ENCODE measurements around the gene MAGI3. TPM values are rescaled to one million over a fixed set of nuclear protein-coding genes. Genes with fewer than 3 reads are reported as not detected.

MAGI3 gene
- total and polyA plus RNA-seq, 3 experiments from 2014 or later = 1.8 to 3.2 (median 3.1) TPM

DNA sequence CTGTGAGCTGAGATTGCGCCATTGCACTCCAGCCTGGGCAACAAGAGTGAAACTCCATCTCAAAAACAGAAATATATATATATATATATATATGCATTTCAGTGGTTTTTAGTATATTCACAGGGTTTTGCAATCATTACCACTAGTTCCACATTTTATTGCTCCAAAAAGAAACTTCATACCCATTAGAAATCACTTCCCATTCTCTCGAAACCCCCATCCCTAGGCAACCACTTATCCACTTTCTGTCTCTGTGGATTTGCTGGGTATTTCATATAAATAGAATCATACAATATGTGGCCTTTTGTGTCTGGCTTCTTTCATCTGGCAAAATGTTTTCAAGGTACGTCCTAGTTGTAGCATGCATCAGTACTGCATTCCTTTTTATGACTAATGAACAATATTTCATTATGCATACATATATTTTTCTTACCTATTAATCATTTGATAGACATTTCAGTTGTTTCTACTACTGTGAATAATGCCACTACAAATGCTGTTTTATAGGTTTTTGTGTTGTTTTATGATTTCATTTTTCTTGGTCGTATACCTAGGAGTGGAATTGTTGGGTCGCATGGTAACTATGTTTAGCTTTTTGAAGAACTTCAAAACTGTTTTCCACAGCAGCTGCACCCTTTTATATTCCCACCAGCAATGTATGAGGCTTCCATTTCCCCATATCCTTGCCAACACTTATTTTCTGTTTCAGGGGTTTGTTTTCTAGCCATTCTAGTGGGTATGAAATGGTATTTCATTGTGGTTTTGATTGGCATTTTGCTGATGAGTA lies 273.0 kb downstream of the MAGI3 start:
- Histone ChIP-seq H3K36me3 (ENCODE audit: insufficient read depth, low read length) (no peaks in the 10 kb centered on the region), H3K4me1 (ENCODE audit: insufficient read depth, low read length) (no peaks in the 10 kb centered on the region), H3K9me3 (ENCODE audit: low read length) (no peaks in the 10 kb centered on the region), H3K4me3 (ENCODE audit: low read length) (no peak overlapping the region), H3K27me3 (ENCODE audit: insufficient read depth, low read length, poor library complexity, severe bottlenecking) (no peaks in the 10 kb centered on the region), H3K27ac (ENCODE audit: low read depth, low read length) (no peak overlapping the region)
- DNase-seq = no peak
- Mint-ChIP-seq H3K36me3 (no peaks in the 10 kb centered on the region), H3K9me3 (no peaks in the 10 kb centered on the region), H3K27ac (no peak overlapping the region), H3K4me1 (no peaks in the 10 kb centered on the region), H3K27me3 (no peaks in the 10 kb centered on the region), H3K4me3 (no peak overlapping the region)
- ChIA-PET CTCF (no interaction called here), POLR2A (no interaction called here)

DNA sequence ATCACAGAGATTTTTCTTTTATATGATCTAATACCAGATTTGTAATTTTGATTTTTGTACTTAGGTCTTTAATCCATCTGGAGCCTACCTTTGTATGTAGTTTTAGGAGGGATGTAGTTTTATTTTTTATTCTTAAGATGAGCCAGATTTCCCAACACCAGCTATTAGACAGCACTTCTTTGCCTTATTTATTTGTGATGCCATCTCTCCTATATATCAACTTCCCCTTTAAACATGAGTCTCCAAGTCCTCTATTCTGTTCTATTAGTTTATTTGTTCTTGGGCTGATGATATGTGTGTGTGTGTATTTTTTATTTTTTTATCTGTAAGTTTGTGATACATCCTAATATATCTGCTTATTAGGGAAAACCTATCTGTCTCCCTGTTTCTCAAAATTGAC lies 274.8 kb downstream of the MAGI3 start:
- Mint-ChIP-seq H3K27ac (no peak overlapping the region), H3K4me1 (no peaks in the 10 kb centered on the region), H3K9me3 (no peaks in the 10 kb centered on the region), H3K4me3 (no peak overlapping the region), H3K36me3 (no peaks in the 10 kb centered on the region), H3K27me3 (peaks cover 0 to 4% of the 10 kb centered on the region in 2 donors)
- no peaks in the 10 kb centered on the region for H3K36me3 ChIP-seq (ENCODE audit: insufficient read depth, low read length)
- no peaks in the 10 kb centered on the region for H3K4me1 ChIP-seq (ENCODE audit: insufficient read depth, low read length)
- no peak overlapping the region for H3K27ac ChIP-seq (ENCODE audit: low read depth, low read length)
- POLR2A ChIA-PET = no interaction called here
- H3K27me3 ChIP-seq (ENCODE audit: insufficient read depth, low read length, poor library complexity, severe bottlenecking) = no peaks in the 10 kb centered on the region
- H3K9me3 ChIP-seq (ENCODE audit: low read length) = no peaks in the 10 kb centered on the region
- no peak for DNase-seq
- CTCF ChIA-PET = no interaction called here
- no peak overlapping the region for H3K4me3 ChIP-seq (ENCODE audit: low read length)

DNA sequence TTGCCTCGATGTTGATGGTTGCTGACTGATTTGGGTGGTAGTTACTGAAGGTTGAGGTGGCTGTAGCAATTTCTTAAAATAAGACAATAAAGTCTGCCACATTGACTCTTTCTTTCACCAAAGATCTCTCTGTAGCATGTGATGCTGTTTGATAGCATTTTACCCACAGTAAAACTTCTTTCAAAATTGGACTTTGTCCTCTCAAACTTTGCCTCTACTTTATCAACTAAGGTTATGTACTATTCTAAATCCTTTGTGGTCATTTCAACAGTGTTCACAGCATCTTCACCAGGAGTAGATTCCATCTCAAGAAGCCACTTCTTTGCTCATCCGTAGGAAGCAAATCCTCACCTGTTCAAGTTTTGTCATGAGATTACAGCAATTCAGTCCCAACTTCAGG lies 275.8 kb downstream of the MAGI3 start:
- ChIA-PET POLR2A (no interaction called here), CTCF (no interaction called here)
- no peaks in the 10 kb centered on the region for H3K9me3 Mint-ChIP-seq
- H3K36me3 ChIP-seq (ENCODE audit: insufficient read depth, low read length) = no peaks in the 10 kb centered on the region
- H3K4me1 Mint-ChIP-seq = no peaks in the 10 kb centered on the region
- H3K27me3 Mint-ChIP-seq = peaks cover 0 to 4% of the 10 kb centered on the region in 2 donors
- no peaks in the 10 kb centered on the region for H3K9me3 ChIP-seq (ENCODE audit: low read length)
- H3K4me3 Mint-ChIP-seq = no peak overlapping the region
- no peaks in the 10 kb centered on the region for H3K27me3 ChIP-seq (ENCODE audit: insufficient read depth, low read length, poor library complexity, severe bottlenecking)
- no peak overlapping the region for H3K27ac Mint-ChIP-seq
- DNase-seq = no peak
- no peak overlapping the region for H3K27ac ChIP-seq (ENCODE audit: low read depth, low read length)
- no peaks in the 10 kb centered on the region for H3K4me1 ChIP-seq (ENCODE audit: insufficient read depth, low read length)
- no peaks in the 10 kb centered on the region for H3K36me3 Mint-ChIP-seq
- no peak overlapping the region for H3K4me3 ChIP-seq (ENCODE audit: low read length)

DNA sequence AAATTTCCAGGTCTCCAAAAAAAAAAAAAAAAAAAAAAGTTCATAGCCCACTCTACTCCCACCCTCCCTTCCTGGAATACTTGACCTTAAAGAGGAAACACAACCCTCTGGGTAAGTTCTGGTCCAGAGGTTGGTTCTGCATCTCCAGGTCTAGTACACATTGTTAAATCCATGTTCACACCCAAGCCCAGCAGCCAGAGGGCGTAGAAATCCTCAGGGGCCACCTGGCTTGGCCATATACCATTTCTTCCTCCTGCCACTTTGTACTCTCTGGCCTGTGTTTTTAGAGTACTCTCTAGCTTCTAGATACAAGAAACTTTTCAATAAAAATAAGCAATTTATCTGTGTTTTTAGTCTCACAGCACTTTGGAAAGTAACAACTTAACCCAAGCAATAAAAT lies 279.7 kb downstream of the MAGI3 start:
- Histone ChIP-seq H3K4me1 (ENCODE audit: insufficient read depth, low read length) (no peaks in the 10 kb centered on the region), H3K27ac (ENCODE audit: low read depth, low read length) (no peak overlapping the region), H3K9me3 (ENCODE audit: low read length) (no peaks in the 10 kb centered on the region), H3K36me3 (ENCODE audit: insufficient read depth, low read length) (no peaks in the 10 kb centered on the region), H3K4me3 (ENCODE audit: low read length) (no peak overlapping the region), H3K27me3 (ENCODE audit: insufficient read depth, low read length, poor library complexity, severe bottlenecking) (no peaks in the 10 kb centered on the region)
- Mint-ChIP-seq H3K9me3 (no peaks in the 10 kb centered on the region), H3K36me3 (peaks cover 0 to 3% (median 0%) of the 10 kb centered on the region in 3 donors), H3K27me3 (peaks cover 1 to 4% of the 10 kb centered on the region in 2 donors), H3K27ac (no peak overlapping the region), H3K4me1 (no peaks in the 10 kb centered on the region), H3K4me3 (no peak overlapping the region)
- ChIA-PET CTCF (no interaction called here), POLR2A (no interaction called here)
- no peak for DNase-seq

DNA sequence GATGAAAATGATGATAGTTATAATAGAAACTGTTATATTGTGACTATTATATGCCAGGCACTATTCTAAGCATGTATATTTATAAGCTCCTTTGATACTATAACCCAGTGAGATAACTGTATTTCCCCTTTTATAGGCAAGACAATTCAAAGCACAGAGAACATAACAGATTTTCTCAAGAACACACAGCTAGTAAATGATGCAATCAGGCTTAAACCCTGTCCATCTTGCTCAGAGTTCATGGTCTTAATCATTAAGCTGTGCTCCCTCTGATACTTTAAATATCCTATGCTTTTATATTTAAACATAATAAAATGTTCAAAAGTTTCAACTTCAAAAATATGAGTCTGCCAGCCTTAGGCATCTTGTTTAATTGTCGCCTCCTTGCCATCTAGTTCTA lies 280.3 kb downstream of the MAGI3 start:
- Histone ChIP-seq H3K9me3 (ENCODE audit: low read length) (no peaks in the 10 kb centered on the region), H3K36me3 (ENCODE audit: insufficient read depth, low read length) (no peaks in the 10 kb centered on the region), H3K27ac (ENCODE audit: low read depth, low read length) (no peak overlapping the region), H3K27me3 (ENCODE audit: insufficient read depth, low read length, poor library complexity, severe bottlenecking) (no peaks in the 10 kb centered on the region), H3K4me3 (ENCODE audit: low read length) (no peak overlapping the region), H3K4me1 (ENCODE audit: insufficient read depth, low read length) (no peaks in the 10 kb centered on the region)
- ChIA-PET POLR2A (no interaction called here), CTCF (no interaction called here)
- Mint-ChIP-seq H3K9me3 (no peaks in the 10 kb centered on the region), H3K27me3 (peaks cover 1 to 4% of the 10 kb centered on the region in 2 donors), H3K36me3 (peaks cover 0 to 3% (median 0%) of the 10 kb centered on the region in 3 donors), H3K4me3 (no peak overlapping the region), H3K27ac (no peak overlapping the region), H3K4me1 (no peaks in the 10 kb centered on the region)
- no peak for DNase-seq

DNA sequence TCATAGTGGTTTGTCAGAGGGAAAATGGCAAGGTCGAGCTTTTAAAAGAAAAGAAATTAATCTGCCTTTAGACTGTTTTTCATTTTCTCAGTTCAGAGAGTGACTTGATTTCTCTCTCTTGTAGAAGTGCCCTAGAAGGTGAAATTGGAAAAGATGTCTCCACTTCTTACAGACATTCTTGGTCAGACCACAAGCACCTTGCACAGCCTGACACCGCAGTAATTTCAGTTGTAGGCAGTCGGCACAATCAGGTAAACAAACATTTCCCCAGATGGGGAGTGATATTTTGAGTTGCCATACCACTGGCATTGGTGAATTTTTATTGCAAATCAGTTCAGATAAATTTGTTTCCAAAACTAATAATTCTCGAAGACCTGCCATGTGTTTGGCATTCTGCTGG lies 282.2 kb downstream of the MAGI3 start:
- H3K27me3 ChIP-seq (ENCODE audit: insufficient read depth, low read length, poor library complexity, severe bottlenecking) = no peaks in the 10 kb centered on the region
- Mint-ChIP-seq H3K4me3 (no peak overlapping the region), H3K27me3 (peaks cover 1 to 6% of the 10 kb centered on the region in 2 donors), H3K27ac (no peak overlapping the region), H3K36me3 (peaks cover 0 to 3% (median 0%) of the 10 kb centered on the region in 3 donors), H3K9me3 (no peaks in the 10 kb centered on the region), H3K4me1 (no peaks in the 10 kb centered on the region)
- no peaks in the 10 kb centered on the region for H3K4me1 ChIP-seq (ENCODE audit: insufficient read depth, low read length)
- no peaks in the 10 kb centered on the region for H3K9me3 ChIP-seq (ENCODE audit: low read length)
- no peak overlapping the region for H3K27ac ChIP-seq (ENCODE audit: low read depth, low read length)
- CTCF ChIA-PET = no interaction called here
- no peak for DNase-seq
- no peaks in the 10 kb centered on the region for H3K36me3 ChIP-seq (ENCODE audit: insufficient read depth, low read length)
- POLR2A ChIA-PET = no interaction called here
- no peak overlapping the region for H3K4me3 ChIP-seq (ENCODE audit: low read length)

DNA sequence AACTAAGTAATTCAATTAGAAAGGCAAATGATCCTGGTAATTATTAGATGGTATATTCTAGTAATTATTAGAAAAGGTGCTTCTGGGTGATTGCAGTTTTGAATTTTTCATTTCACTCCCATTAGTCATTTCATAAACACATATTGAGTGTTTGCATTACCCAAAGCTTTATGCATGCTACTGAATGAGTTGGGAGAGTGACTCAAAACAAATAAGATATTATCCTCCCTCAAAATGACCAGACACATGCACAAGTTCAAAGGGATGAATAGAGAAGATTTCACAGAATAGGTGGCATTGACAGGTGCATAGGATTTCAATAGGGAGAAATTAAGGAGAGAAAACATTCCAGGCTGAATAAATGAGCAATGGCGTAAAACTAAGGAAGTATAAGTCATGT lies 284.3 kb downstream of the MAGI3 start:
- Mint-ChIP-seq H3K4me3 (no peak overlapping the region), H3K9me3 (no peaks in the 10 kb centered on the region), H3K36me3 (peaks cover 0 to 3% (median 0%) of the 10 kb centered on the region in 3 donors), H3K27me3 (peaks cover 1 to 3% of the 10 kb centered on the region in 2 donors), H3K27ac (no peak overlapping the region), H3K4me1 (no peaks in the 10 kb centered on the region)
- Histone ChIP-seq H3K9me3 (ENCODE audit: low read length) (no peaks in the 10 kb centered on the region), H3K36me3 (ENCODE audit: insufficient read depth, low read length) (no peaks in the 10 kb centered on the region), H3K27ac (ENCODE audit: low read depth, low read length) (no peak overlapping the region), H3K4me1 (ENCODE audit: insufficient read depth, low read length) (no peaks in the 10 kb centered on the region), H3K27me3 (ENCODE audit: insufficient read depth, low read length, poor library complexity, severe bottlenecking) (no peaks in the 10 kb centered on the region), H3K4me3 (ENCODE audit: low read length) (no peak overlapping the region)
- ChIA-PET CTCF (no interaction called here), POLR2A (no interaction called here)
- no peak for DNase-seq

DNA sequence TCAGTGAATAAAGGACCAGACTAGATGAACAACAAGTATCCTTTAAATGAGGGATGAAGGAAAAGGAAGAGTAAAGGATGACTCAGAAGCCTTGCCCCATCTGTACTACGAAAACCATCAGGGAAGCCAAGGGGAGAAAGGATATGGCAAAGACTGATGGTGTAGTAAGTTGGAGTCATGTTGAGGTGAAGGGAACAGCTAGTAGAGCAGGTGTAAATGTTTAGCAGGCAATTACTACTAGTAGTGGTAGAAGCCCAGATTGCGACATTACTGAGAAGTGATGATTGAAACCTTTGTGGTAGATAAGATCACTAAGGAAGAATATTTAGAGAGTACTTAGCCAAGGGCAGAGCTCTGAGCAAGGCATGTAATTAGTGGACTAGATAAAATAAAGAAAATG lies 285.0 kb downstream of the MAGI3 start:
- H3K27me3 ChIP-seq (ENCODE audit: insufficient read depth, low read length, poor library complexity, severe bottlenecking) = no peaks in the 10 kb centered on the region
- H3K27ac ChIP-seq (ENCODE audit: low read depth, low read length) = no peak overlapping the region
- CTCF ChIA-PET = no interaction called here
- no peaks in the 10 kb centered on the region for H3K9me3 ChIP-seq (ENCODE audit: low read length)
- no peaks in the 10 kb centered on the region for H3K9me3 Mint-ChIP-seq
- no peak overlapping the region for H3K4me3 Mint-ChIP-seq
- no peaks in the 10 kb centered on the region for H3K4me1 Mint-ChIP-seq
- no peak for DNase-seq
- H3K36me3 Mint-ChIP-seq = peaks cover 0 to 3% (median 0%) of the 10 kb centered on the region in 3 donors
- peaks cover 1 to 3% of the 10 kb centered on the region in 2 donors for H3K27me3 Mint-ChIP-seq
- no peak overlapping the region for H3K4me3 ChIP-seq (ENCODE audit: low read length)
- no peak overlapping the region for H3K27ac Mint-ChIP-seq
- H3K36me3 ChIP-seq (ENCODE audit: insufficient read depth, low read length) = no peaks in the 10 kb centered on the region
- POLR2A ChIA-PET = no interaction called here
- H3K4me1 ChIP-seq (ENCODE audit: insufficient read depth, low read length) = no peaks in the 10 kb centered on the region
